SK-N-SH (cell line): ENCODE data around the gene IFNG. TPM values are rescaled to one million over a fixed set of nuclear protein-coding genes. Genes with fewer than 3 reads are reported as not detected.

Experiments used
- CTCF ChIA-PET: fragments of 300-600, 350-600 bp; formaldehyde crosslinking; extraction: SDS; loops from one replicate; lab custom pipeline; 2021; lab: Yijun Ruan, JAX
- POLR2A ChIA-PET: fragments of 350-600 bp; sonication (Branson Sonifier 250); formaldehyde crosslinking; extraction: SDS; loops from one replicate; lab custom pipeline; 2020; ENCODE audit warnings: antibody characterized with exemption, inconsistent platforms; lab: Yijun Ruan, JAX
- DNase-seq: peaks from one replicate; pipeline ENCODE4 v3.0.0; 2012
- H2AFZ ChIP-seq: fragments of 200-600 bp; sonication (generic); 2 replicates; pipeline ENCODE4 v1.8.1; 2016; ENCODE audit warnings: antibody characterized with exemption, mild to moderate bottlenecking, low read depth
- H3F3A ChIP-seq: fragments of 200-600 bp; sonication (generic); replicated peaks from 2 replicates; pipeline ENCODE3; 2016; ENCODE audit warnings: antibody characterized with exemption, mild to moderate bottlenecking; ENCODE audit not compliant: insufficient read depth
- H3K27ac ChIP-seq, 2 experiments: fragments of 200-500 bp in 1 of 2; fragments of 200-600 bp in 1 of 2; sonication (Bioruptor generic) in 1 of 2; sonication (generic), shearing (Covaris generic) in 1 of 2; 2 replicates each; pipeline versions ENCODE4 v1.5.1 to v1.6.1; 2014 to 2016; ENCODE audit warnings: low read depth in 2 of 2, inconsistent platforms in 1 of 2, low read length in 1 of 2, mild to moderate bottlenecking in 1 of 2, mixed read lengths in 1 of 2
- H3K27me3 ChIP-seq: fragments of 200-600 bp; sonication (generic), shearing (Covaris generic); 2 replicates; pipeline ENCODE4 v1.6.1; 2016; ENCODE audit warnings: mixed run types; ENCODE audit not compliant: insufficient read depth
- H3K36me3 ChIP-seq, 2 experiments: fragments of 200-500 bp in 1 of 2; fragments of 200-600 bp in 1 of 2; sonication (Bioruptor generic) in 1 of 2; sonication (generic) in 1 of 2; replicated peaks in 1 of 2; 2 replicates each; pipeline versions ENCODE3 to v1.5.1; 2014 to 2016; ENCODE audit warnings: low read length in 1 of 2, mild to moderate bottlenecking in 1 of 2; ENCODE audit not compliant: insufficient read depth in 2 of 2, control insufficient read depth in 1 of 2
- H3K4me1 ChIP-seq, 2 experiments: fragments of 200-500 bp in 1 of 2; fragments of 200-600 bp in 1 of 2; sonication (Bioruptor generic) in 1 of 2; sonication (generic), shearing (Covaris generic) in 1 of 2; 2 replicates each; pipeline versions ENCODE4 v1.5.1 to v1.6.1; 2014 to 2016; ENCODE audit warnings: low read depth in 1 of 2, low read length in 1 of 2, mixed run types in 1 of 2; ENCODE audit not compliant: insufficient read depth in 2 of 2, control insufficient read depth in 1 of 2
- H3K4me2 ChIP-seq: fragments of 200-600 bp; sonication (generic), shearing (Covaris generic); 2 replicates; pipeline ENCODE4 v1.6.1; 2017; ENCODE audit warnings: mixed run types
- H3K4me3 ChIP-seq, 2 experiments: fragments of 200-500 bp in 1 of 2; fragments of 200-600 bp in 1 of 2; sonication (Bioruptor generic) in 1 of 2; sonication (generic), shearing (Covaris generic) in 1 of 2; 2 replicates each; pipeline versions ENCODE4 v1.5.1 to v1.8.1; 2014 to 2016; ENCODE audit warnings: low read depth in 2 of 2, inconsistent platforms in 1 of 2, low read length in 1 of 2, mild to moderate bottlenecking in 1 of 2, mixed read lengths in 1 of 2, moderate library complexity in 1 of 2
- H3K79me2 ChIP-seq: fragments of 200-600 bp; sonication (generic); 2 replicates; pipeline ENCODE4 v1.8.1; 2017; ENCODE audit warnings: mild to moderate bottlenecking; ENCODE audit not compliant: insufficient read depth
- H3K9ac ChIP-seq: fragments of 200-600 bp; sonication (generic); 2 replicates; pipeline ENCODE4 v1.6.1; 2017; ENCODE audit warnings: mixed run types
- H3K9me2 ChIP-seq: fragments of 200-600 bp; sonication (generic); 2 replicates; pipeline ENCODE4 v1.6.1; 2017; ENCODE audit warnings: mixed run types
- H3K9me3 ChIP-seq: fragments of 200-600 bp; sonication (generic); 2 replicates; pipeline ENCODE4 v1.6.1; 2017; ENCODE audit warnings: mixed run types, mild to moderate bottlenecking, moderate library complexity
- H4K20me1 ChIP-seq: fragments of 200-600 bp; sonication (generic); 2 replicates; pipeline ENCODE4 v1.6.1; 2017; ENCODE audit warnings: mild to moderate bottlenecking, mixed run types; ENCODE audit not compliant: insufficient read depth
- CHD2 ChIP-seq: fragments of 150-350 bp; IDR thresholded peaks from 2 replicates; pipeline ENCODE4 v1.6.1; 2018; ENCODE audit warnings: low read length; ENCODE audit not compliant: partially characterized antibody
- CTCF ChIP-seq: fragments of 200-600 bp; sonication (generic); IDR thresholded peaks from 2 replicates; pipeline ENCODE4 v1.6.1; 2017; ENCODE audit warnings: antibody characterized with exemption, mild to moderate bottlenecking, moderate library complexity
- EZH2phosphoT487 ChIP-seq: fragments of 200-600 bp; sonication (generic); IDR thresholded peaks from 2 replicates; pipeline ENCODE4 v1.6.1; 2017; ENCODE audit warnings: low read depth, mixed run types, mild to moderate bottlenecking, antibody characterized with exemption, moderate library complexity, borderline replicate concordance
- FOXM1 ChIP-seq: IDR thresholded peaks from 2 replicates; pipeline ENCODE4 v1.4.0; 2012; ENCODE audit warnings: low read depth, mild to moderate bottlenecking
- GABPA ChIP-seq: IDR thresholded peaks from 2 replicates; pipeline ENCODE4 v1.4.0; 2012; ENCODE audit warnings: low read depth, mild to moderate bottlenecking
- GATA2 ChIP-seq: sonication (generic); formaldehyde crosslinking; IDR thresholded peaks from 2 replicates; pipeline ENCODE4 v1.5.0; 2020; ENCODE audit warnings: mild to moderate bottlenecking, missing genetic modification reagents
- MAX ChIP-seq: IDR thresholded peaks from 2 replicates; pipeline ENCODE4 v1.4.0; 2012; ENCODE audit warnings: low read depth
- MEF2A ChIP-seq: IDR thresholded peaks from 2 replicates; pipeline ENCODE4 v1.4.0; 2012; ENCODE audit warnings: low read depth, borderline replicate concordance
- MXI1 ChIP-seq: IDR thresholded peaks from 2 replicates; pipeline ENCODE4 v1.6.1; 2012; ENCODE audit warnings: mild to moderate bottlenecking, low read depth, low read length, improper control_type of control experiment
- RAD21 ChIP-seq: IDR thresholded peaks from 2 replicates; pipeline ENCODE4 v1.6.1; 2012; ENCODE audit warnings: mild to moderate bottlenecking, low read length
- RFX5 ChIP-seq: IDR thresholded peaks from 2 replicates; pipeline ENCODE4 v1.6.1; 2012; ENCODE audit warnings: mild to moderate bottlenecking, improper control_type of control experiment, low read length
- SMC3 ChIP-seq: IDR thresholded peaks from 2 replicates; pipeline ENCODE4 v1.6.1; 2012; ENCODE audit warnings: low read depth, low read length, improper control_type of control experiment
- TAF1 ChIP-seq: IDR thresholded peaks from 2 replicates; pipeline ENCODE4 v1.6.1; 2012; ENCODE audit warnings: low read depth, mild to moderate bottlenecking, low read length, moderate library complexity, borderline replicate concordance
- TCF12 ChIP-seq: IDR thresholded peaks from 2 replicates; pipeline ENCODE4 v1.4.0; 2012
- USF2 ChIP-seq: fragments of 150-350 bp; IDR thresholded peaks from 2 replicates; pipeline ENCODE4 v1.6.1; 2017; ENCODE audit warnings: antibody characterized with exemption, low read length, low read depth, borderline replicate concordance
- YY1 ChIP-seq: IDR thresholded peaks from 2 replicates; pipeline ENCODE4 v1.4.0; 2012; ENCODE audit warnings: low read depth, mild to moderate bottlenecking
- ZBTB33 ChIP-seq: IDR thresholded peaks from 2 replicates; pipeline ENCODE4 v1.4.0; 2012; ENCODE audit warnings: low read depth, borderline replicate concordance
- WGBS: methylation state at CpG from one replicate; pipeline ENCODE4 v1.1.6; 2017; ENCODE audit warnings: low lambda C conversion rate; 5-methylcytosine and 5-hydroxymethylcytosine counted together
- polyA plus RNA-seq, 3 experiments: library from polyadenylated mRNA; depleted of rRNA; stranded (reverse); fragments of >200 nt; gene quantifications; 2 replicates each; pipeline ENCODE4 v1.2.3, GENCODE V29; 2012

Gene IFNG
- polyA plus RNA-seq, 1 of the 3 experiments (the other 2 are of a cell fraction), result not detected

GRCh38 chr12:68122236-68122920 lies 37.2 kb downstream of the IFNG start:
- TF ChIP-seq ZBTB33 (no peak), MXI1 (no peak), GABPA (no peak), MAX (no peak), FOXM1 (no peak), GATA2 (CRISPR knock-in tag) (no peak), TCF12 (no peak), RFX5 (no peak), CTCF (no peak), SMC3 (no peak), RAD21 (no peak), MEF2A (no peak), CHD2 (no peak), YY1 (no peak), USF2 (no peak), EZH2phosphoT487 (no peak), TAF1 (no peak)
- Histone ChIP-seq H3K4me1 (no peaks in the 10 kb centered on the region), H4K20me1 (no peaks in the 10 kb centered on the region), H3K27ac (no peak overlapping the region), H3K4me3 (no peak overlapping the region), H3K9me2 (no peaks in the 10 kb centered on the region), H3K9me3 (no peaks in the 10 kb centered on the region), H2AFZ (no peak overlapping the region), H3F3A (no peaks in the 10 kb centered on the region), H3K79me2 (no peaks in the 10 kb centered on the region), H3K4me2 (no peak overlapping the region), H3K36me3 (no peaks in the 10 kb centered on the region), H3K27me3 (no peaks in the 10 kb centered on the region), H3K9ac (no peak overlapping the region)
- 46% methylated on average over 3 of the region's 3 CpGs for WGBS
- ChIA-PET CTCF (no interaction called here), POLR2A (no interaction called here)
- no peak for DNase-seq
